IMR-90 (cell line): ENCODE measurements around the gene DLL1. TPM values are rescaled to one million over a fixed set of nuclear protein-coding genes. Genes with fewer than 3 reads are reported as not detected.

Source experiments
- ATAC-seq: fragments of 200-7000 bp; cut with Tn5 transposase; 2 replicates; pipeline ENCODE4 v1.9.1; 2020; ENCODE audit warnings: low read depth, mild to moderate bottlenecking, moderate library complexity
- BruUV-seq: library from RNA; stranded (reverse); fragments of 400-500 nt; replicated peaks from 2 replicates; lab custom pipeline; 2021; lab: Mats Ljungman, UMichigan
- CTCF ChIA-PET: fragments of 300-600 bp; formaldehyde crosslinking; extraction: SDS; loops from one replicate; lab custom pipeline; 2021; ENCODE audit warnings: antibody characterized with exemption; lab: Yijun Ruan, JAX
- POLR2A ChIA-PET: fragments of 300-600 bp; sonication (Branson Sonifier 250); formaldehyde crosslinking; loops from one replicate; lab custom pipeline; 2022; ENCODE audit warnings: antibody characterized with exemption; ENCODE audit not compliant: unreplicated experiment; lab: Charles Lee
- DNase-seq: peaks from one replicate; pipeline ENCODE4 v3.0.0; 2013
- H2AFZ ChIP-seq: replicated peaks from 2 replicates; pipeline ENCODE3; 2013; ENCODE audit warnings: low read length, mild to moderate bottlenecking; ENCODE audit not compliant: poor library complexity
- H2AK5ac ChIP-seq: 2 replicates; pipeline ENCODE4 v1.6.1; 2013; ENCODE audit warnings: low read depth, low read length, inconsistent platforms
- H2AK9ac ChIP-seq: replicated peaks from 2 replicates; pipeline ENCODE3; 2013; ENCODE audit warnings: mild to moderate bottlenecking, low read depth, low read length, moderate library complexity; ENCODE audit not compliant: poor library complexity
- H2BK120ac ChIP-seq: 2 replicates; pipeline ENCODE4 v1.6.1; 2013; ENCODE audit warnings: low read depth, low read length, inconsistent platforms
- H2BK15ac ChIP-seq: 3 replicates; pipeline ENCODE4 v1.6.1; 2013; ENCODE audit warnings: low read depth, low read length, inconsistent platforms
- H2BK20ac ChIP-seq: 2 replicates; pipeline ENCODE4 v1.6.1; 2013; ENCODE audit warnings: low read depth, mild to moderate bottlenecking, inconsistent platforms, low read length, moderate library complexity
- H2BK5ac ChIP-seq: 2 replicates; pipeline ENCODE4 v1.6.1; 2013; ENCODE audit warnings: mild to moderate bottlenecking, low read depth, low read length, inconsistent platforms; ENCODE audit not compliant: poor library complexity, severe bottlenecking
- H3K14ac ChIP-seq: replicated peaks from 2 replicates; pipeline ENCODE4 v1.6.1; 2013; ENCODE audit warnings: low read depth, low read length, inconsistent platforms
- H3K18ac ChIP-seq: 2 replicates; pipeline ENCODE4 v1.6.1; 2013; ENCODE audit warnings: low read depth, low read length, control low read depth
- H3K23ac ChIP-seq: 2 replicates; pipeline ENCODE4 v1.6.1; 2013; ENCODE audit warnings: low read depth, low read length, inconsistent platforms
- H3K27ac ChIP-seq: 2 replicates; pipeline ENCODE4 v1.5.1; 2013; ENCODE audit warnings: mild to moderate bottlenecking, control low read depth, low read length; ENCODE audit not compliant: insufficient read depth
- H3K27me3 ChIP-seq: 2 replicates; pipeline ENCODE4 v1.6.1; 2013; ENCODE audit warnings: low read length; ENCODE audit not compliant: control insufficient read depth, insufficient read depth
- H3K36me3 ChIP-seq: 2 replicates; pipeline ENCODE4 v1.6.1; 2013; ENCODE audit warnings: low read length, mixed read lengths; ENCODE audit not compliant: control insufficient read depth, insufficient read depth
- H3K4ac ChIP-seq: 2 replicates; pipeline ENCODE4 v1.6.1; 2013; ENCODE audit warnings: low read depth, low read length, inconsistent platforms
- H3K4me1 ChIP-seq: 2 replicates; pipeline ENCODE4 v1.6.1; 2013; ENCODE audit warnings: low read length, mixed read lengths; ENCODE audit not compliant: control insufficient read depth, insufficient read depth
- H3K4me2 ChIP-seq: 2 replicates; pipeline ENCODE4 v1.6.1; 2013; ENCODE audit warnings: low read depth, mild to moderate bottlenecking, control low read depth, low read length, moderate library complexity
- H3K4me3 ChIP-seq: 2 replicates; pipeline ENCODE4 v1.5.1; 2013; ENCODE audit warnings: low read depth, mild to moderate bottlenecking, control low read depth, low read length, moderate library complexity; ENCODE audit not compliant: insufficient read depth
- H3K56ac ChIP-seq: 2 replicates; pipeline ENCODE4 v1.6.1; 2013; ENCODE audit warnings: low read length, inconsistent platforms; ENCODE audit not compliant: insufficient read depth; ENCODE audit errors: extremely low read depth
- H3K79me1 ChIP-seq, 2 experiments: 2 replicates each; pipeline ENCODE4 v1.6.1; 2013; ENCODE audit warnings: low read length in 2 of 2, inconsistent platforms in 1 of 2, low read depth in 1 of 2
- H3K9ac ChIP-seq: 2 replicates; pipeline ENCODE4 v1.6.1; 2013; ENCODE audit warnings: low read depth, low read length, control low read depth
- H3K9me1 ChIP-seq: 2 replicates; pipeline ENCODE4 v1.6.1; 2013; ENCODE audit warnings: low read length, inconsistent platforms; ENCODE audit not compliant: insufficient read depth
- H3K9me3 ChIP-seq: 2 replicates; pipeline ENCODE4 v1.6.1; 2013; ENCODE audit warnings: low read length; ENCODE audit not compliant: control insufficient read depth, insufficient read depth
- H4K20me1 ChIP-seq: 2 replicates; pipeline ENCODE4 v1.6.1; 2013; ENCODE audit warnings: low read length, inconsistent platforms; ENCODE audit not compliant: insufficient read depth
- H4K5ac ChIP-seq: 2 replicates; pipeline ENCODE4 v1.6.1; 2013; ENCODE audit warnings: mild to moderate bottlenecking, low read depth, low read length, control low read depth
- H4K8ac ChIP-seq, 2 experiments: 2 replicates each; pipeline ENCODE4 v1.6.1; 2013; ENCODE audit warnings: low read depth in 2 of 2, low read length in 2 of 2, control low read depth in 1 of 2, inconsistent platforms in 1 of 2
- H4K91ac ChIP-seq: 2 replicates; pipeline ENCODE4 v1.6.1; 2013; ENCODE audit warnings: low read depth, low read length, inconsistent platforms; ENCODE audit not compliant: insufficient read depth
- BHLHE40 ChIP-seq: fragments of 150-350 bp; IDR thresholded peaks from 2 replicates; pipeline ENCODE4 v1.6.1; 2016; ENCODE audit warnings: mild to moderate bottlenecking, low read depth, low read length
- CEBPB ChIP-seq: IDR thresholded peaks from 2 replicates; pipeline ENCODE4 v1.6.1; 2012; ENCODE audit warnings: low read depth, low read length, improper control_type of control experiment
- CHD1 ChIP-seq: IDR thresholded peaks from 2 replicates; pipeline ENCODE4 v1.6.1; 2012; ENCODE audit warnings: low read depth, low read length, improper control_type of control experiment
- FOS ChIP-seq: fragments of 150-350 bp; IDR thresholded peaks from 2 replicates; pipeline ENCODE4 v1.6.1; 2016; ENCODE audit warnings: low read depth, low read length
- MAZ ChIP-seq: IDR thresholded peaks from 2 replicates; pipeline ENCODE4 v1.6.1; 2012; ENCODE audit warnings: low read depth, mild to moderate bottlenecking, low read length, improper control_type of control experiment, moderate library complexity, borderline replicate concordance
- MXI1 ChIP-seq: IDR thresholded peaks from 2 replicates; pipeline ENCODE4 v1.6.1; 2012; ENCODE audit warnings: low read depth, mild to moderate bottlenecking, low read length, moderate library complexity, borderline replicate concordance
- NFE2L2 ChIP-seq: fragments of 150-350 bp; IDR thresholded peaks from 2 replicates; pipeline ENCODE4 v1.6.1; 2016; ENCODE audit warnings: low read depth, mild to moderate bottlenecking, low read length
- POLR2A ChIP-seq: IDR thresholded peaks from 2 replicates; pipeline ENCODE4 v1.6.1; 2012; ENCODE audit warnings: mild to moderate bottlenecking, low read depth, low read length
- RAD21 ChIP-seq: IDR thresholded peaks from 2 replicates; pipeline ENCODE4 v1.6.1; 2012; ENCODE audit warnings: low read length, improper control_type of control experiment
- RCOR1 ChIP-seq: IDR thresholded peaks from 2 replicates; pipeline ENCODE4 v1.6.1; 2012; ENCODE audit warnings: mild to moderate bottlenecking, low read length, improper control_type of control experiment; ENCODE audit not compliant: insufficient replicate concordance
- RFX5 ChIP-seq: IDR thresholded peaks from 2 replicates; pipeline ENCODE4 v1.8.0; 2012; ENCODE audit warnings: low read depth, mild to moderate bottlenecking, low read length, moderate library complexity
- SMC3 ChIP-seq: fragments of 150-350 bp; IDR thresholded peaks from 2 replicates; pipeline ENCODE4 v1.6.1; 2016; ENCODE audit warnings: low read depth, mild to moderate bottlenecking, antibody characterized with exemption, low read length, moderate library complexity
- WGBS, 2 experiments: methylation state at CpG; one replicate each; pipeline versions ENCODE4 v1.1.5 to v1.1.7; 2013; ENCODE audit warnings: missing lambda C conversion rate in 2 of 2; ENCODE audit not compliant: insufficient read length in 1 of 2; ENCODE audit errors: extremely low coverage in 2 of 2; 5-methylcytosine and 5-hydroxymethylcytosine counted together
- dilution Hi-C: fragments of 300-500 bp; cut with HindIII; formaldehyde crosslinking; loops from one replicate; pipeline ENCODE4 v1.14.3; 2018; ENCODE audit warnings: low sequenced_read_pairs; ENCODE audit not compliant: unreplicated experiment
- in situ Hi-C: fragments of 300-500 bp; cut with MboI; formaldehyde crosslinking; loops from 3 replicates; pipeline ENCODE4 v1.14.3; 2019; ENCODE audit warnings: low sequenced_read_pairs, inconsistent platforms, mixed read lengths
- intact Hi-C: fragments of 100-400 bp; cut with micrococcal nuclease; formaldehyde crosslinking; loops from 2 replicates; pipeline ENCODE4 v1.10.0; 2022
- polyA plus RNA-seq, 3 experiments: library from polyadenylated mRNA; depleted of rRNA; stranded (reverse); fragments of >200 nt; gene quantifications; 2 replicates each; pipeline ENCODE4 v1.2.3, GENCODE V29; 2012; ENCODE audit warnings: low replicate concordance in 1 of 3
- total RNA-seq: library from RNA; depleted of rRNA; stranded (reverse); fragments of >200 nt; gene quantifications from 2 replicates; pipeline ENCODE4 v1.2.3, GENCODE V29; 2012
- TF ChIP-seq, protein P1 (sequence below): fragments of 150-350 bp; IDR thresholded peaks from 2 replicates; pipeline ENCODE4 v1.6.1; 2017; ENCODE audit warnings: mild to moderate bottlenecking, antibody characterized with exemption, low read length, low read depth
- TF ChIP-seq, protein P2 (sequence below): fragments of 150-350 bp; IDR thresholded peaks from 2 replicates; pipeline ENCODE4 v1.6.1; 2016; ENCODE audit warnings: low read depth, mild to moderate bottlenecking, low read length, moderate library complexity, borderline replicate concordance

The DLL1 gene
- total and polyA plus RNA-seq, 2 of the 4 experiments (the other 2 are of a cell fraction), result under 0.01 to 0.31 TPM

DNA sequence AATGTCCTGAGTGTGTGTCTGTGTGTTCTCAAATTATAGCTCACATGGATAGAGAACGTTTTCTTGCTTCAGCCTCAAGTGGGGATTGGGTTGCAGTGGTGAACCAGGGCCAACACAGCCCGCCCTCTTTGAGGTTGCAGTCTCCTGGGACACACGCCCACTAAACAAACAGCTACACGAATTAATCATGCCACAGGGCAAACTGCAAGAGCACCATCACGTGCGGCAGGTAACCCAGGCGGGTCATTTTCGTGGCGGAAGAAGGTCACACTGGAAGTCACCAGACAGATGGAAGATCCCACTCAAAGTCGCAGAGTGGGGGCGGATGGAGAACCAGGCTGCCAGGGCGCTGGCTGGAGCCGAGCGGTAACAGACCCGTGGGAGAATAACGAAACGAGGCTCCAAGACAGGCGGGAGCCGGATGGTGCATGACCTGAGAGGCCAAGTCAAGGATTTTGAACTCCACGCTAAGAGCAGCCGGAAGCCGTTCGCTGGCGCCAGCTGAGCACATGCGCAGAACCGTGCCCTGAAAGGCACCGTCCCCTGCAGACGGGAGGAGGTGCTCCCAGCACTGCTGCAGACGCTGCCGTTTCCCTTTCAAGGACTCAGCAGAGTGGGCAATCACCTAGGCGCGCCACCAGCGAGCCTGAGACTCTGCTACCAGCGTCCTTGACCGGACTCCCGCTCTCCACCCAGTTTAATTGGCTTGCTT, 10.7 kb downstream of the DLL1 start:
- Histone ChIP-seq H3K9me1 (no peaks in the 10 kb centered on the region), H3K4me3 (peak overlapping the region; percentile 19; the same call in 1 of the 2 replicates), H3K79me1 (no peaks in the 10 kb centered on the region), H3K9me3 (no peaks in the 10 kb centered on the region), H3K9ac (no peak overlapping the region), H4K8ac (peak overlapping the region; percentile 37 to 47; a peak in 3 of 4 replicates), H3K27ac (no peak overlapping the region), H2BK120ac (no peak overlapping the region), H2AFZ (peak overlapping the region; percentile 75), H3K27me3 (peaks cover 5% of the 10 kb centered on the region), H3K14ac (no peak overlapping the region), H2BK20ac (no peak overlapping the region), H4K5ac (no peak overlapping the region; the same call in 1 of the 2 replicates), H3K4ac (no peak overlapping the region), H2BK5ac (no peak overlapping the region), H3K36me3 (no peaks in the 10 kb centered on the region), H3K18ac (no peak overlapping the region), H3K56ac (no peak overlapping the region), H2AK9ac (no peak overlapping the region), H4K91ac (no peak overlapping the region), H3K4me1 (peaks cover 3% of the 10 kb centered on the region; the same call in 1 of the 2 replicates), H3K23ac (no peak overlapping the region), H2BK15ac (no peak overlapping the region), H4K20me1 (no peaks in the 10 kb centered on the region), H3K4me2 (peak overlapping the region; percentile 56), H2AK5ac (no peak overlapping the region)
- dilution Hi-C loops (no loop called here), in situ Hi-C loops (no loop called here), intact Hi-C loops (no loop called here)
- peak; percentile 87 for ATAC-seq
- TF ChIP-seq POLR2A, result no peak
- TF ChIP-seq, protein P1, sequence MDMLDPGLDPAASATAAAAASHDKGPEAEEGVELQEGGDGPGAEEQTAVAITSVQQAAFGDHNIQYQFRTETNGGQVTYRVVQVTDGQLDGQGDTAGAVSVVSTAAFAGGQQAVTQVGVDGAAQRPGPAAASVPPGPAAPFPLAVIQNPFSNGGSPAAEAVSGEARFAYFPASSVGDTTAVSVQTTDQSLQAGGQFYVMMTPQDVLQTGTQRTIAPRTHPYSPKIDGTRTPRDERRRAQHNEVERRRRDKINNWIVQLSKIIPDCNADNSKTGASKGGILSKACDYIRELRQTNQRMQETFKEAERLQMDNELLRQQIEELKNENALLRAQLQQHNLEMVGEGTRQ, result no peak
- TF ChIP-seq, protein P2, sequence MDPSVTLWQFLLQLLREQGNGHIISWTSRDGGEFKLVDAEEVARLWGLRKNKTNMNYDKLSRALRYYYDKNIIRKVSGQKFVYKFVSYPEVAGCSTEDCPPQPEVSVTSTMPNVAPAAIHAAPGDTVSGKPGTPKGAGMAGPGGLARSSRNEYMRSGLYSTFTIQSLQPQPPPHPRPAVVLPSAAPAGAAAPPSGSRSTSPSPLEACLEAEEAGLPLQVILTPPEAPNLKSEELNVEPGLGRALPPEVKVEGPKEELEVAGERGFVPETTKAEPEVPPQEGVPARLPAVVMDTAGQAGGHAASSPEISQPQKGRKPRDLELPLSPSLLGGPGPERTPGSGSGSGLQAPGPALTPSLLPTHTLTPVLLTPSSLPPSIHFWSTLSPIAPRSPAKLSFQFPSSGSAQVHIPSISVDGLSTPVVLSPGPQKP, result no peak
- no peak for TF ChIP-seq MAZ
- no peak for TF ChIP-seq NFE2L2
- TF ChIP-seq RAD21, result no peak
- TF ChIP-seq BHLHE40, result no peak
- TF ChIP-seq RFX5, result no peak
- TF ChIP-seq CHD1, result no peak
- TF ChIP-seq CEBPB, result no peak
- no peak for TF ChIP-seq SMC3
- TF ChIP-seq FOS, result no peak
- no peak for TF ChIP-seq RCOR1
- no peak for TF ChIP-seq MXI1
- peak; percentile 12 for DNase-seq
- 50% methylated on average over 17 of the region's 36 CpGs; no CpG with 5 or more reads in 1 of the 2 experiments for WGBS, 2 experiments
- ChIA-PET CTCF (no interaction called here), POLR2A (no interaction called here)
- no TSS peak for BruUV-seq
